Mesendoderm (in vitro differentiated cells): ENCODE results near the gene SUPT5H.

ENCODE experiments used
- DNase-seq: peaks from one replicate; pipeline ENCODE4 v3.0.0; 2013
- H2AK5ac ChIP-seq: 2 replicates; pipeline ENCODE4 v1.6.1; 2013; ENCODE audit warnings: low read length, inconsistent platforms
- H2BK120ac ChIP-seq: 2 replicates; pipeline ENCODE4 v1.6.1; 2013; ENCODE audit warnings: low read depth, mild to moderate bottlenecking, low read length, moderate library complexity, mixed read lengths
- H2BK15ac ChIP-seq: replicated peaks from 2 replicates; pipeline ENCODE4 v1.6.1; 2013; ENCODE audit warnings: low read depth, mild to moderate bottlenecking, moderate library complexity
- H2BK5ac ChIP-seq: 2 replicates; pipeline ENCODE4 v1.6.1; 2013; ENCODE audit warnings: low read length, inconsistent platforms
- H3K18ac ChIP-seq: 2 replicates; pipeline ENCODE4 v1.6.1; 2013; ENCODE audit warnings: mild to moderate bottlenecking, low read length, mixed read lengths
- H3K23ac ChIP-seq: one replicate; pipeline ENCODE4 v1.6.1; 2013; ENCODE audit warnings: low read length
- H3K27ac ChIP-seq: 2 replicates; pipeline ENCODE4 v1.5.1; 2013; ENCODE audit warnings: low read depth, mild to moderate bottlenecking, inconsistent platforms, low read length, moderate library complexity
- H3K27me3 ChIP-seq: 2 replicates; pipeline ENCODE4 v1.6.1; 2013; ENCODE audit warnings: low read length, control low read depth, mild to moderate bottlenecking, inconsistent platforms; ENCODE audit not compliant: insufficient read depth, poor library complexity
- H3K36me3 ChIP-seq: 2 replicates; pipeline ENCODE4 v1.6.1; 2013; ENCODE audit warnings: low read length, inconsistent platforms; ENCODE audit not compliant: control insufficient read depth, insufficient read depth
- H3K4ac ChIP-seq: one replicate; pipeline ENCODE4 v1.6.1; 2013; ENCODE audit warnings: low read depth, mild to moderate bottlenecking, low read length, moderate library complexity
- H3K4me1 ChIP-seq: 2 replicates; pipeline ENCODE4 v1.6.1; 2013; ENCODE audit warnings: low read depth, low read length, inconsistent platforms; ENCODE audit not compliant: control insufficient read depth
- H3K4me2 ChIP-seq: 2 replicates; pipeline ENCODE4 v1.6.1; 2013; ENCODE audit warnings: low read length
- H3K4me3 ChIP-seq: 2 replicates; pipeline ENCODE4 v1.5.1; 2013; ENCODE audit warnings: mild to moderate bottlenecking, low read length
- H3K56ac ChIP-seq: one replicate; pipeline ENCODE4 v1.6.1; 2013; ENCODE audit warnings: low read length
- H3K79me1 ChIP-seq: 2 replicates; pipeline ENCODE4 v1.6.1; 2013; ENCODE audit warnings: low read length, inconsistent platforms
- H3K79me2 ChIP-seq: 2 replicates; pipeline ENCODE4 v1.6.1; 2013; ENCODE audit warnings: mild to moderate bottlenecking, low read length; ENCODE audit not compliant: control insufficient read depth, insufficient read depth
- H3K9ac ChIP-seq: 2 replicates; pipeline ENCODE4 v1.6.1; 2013; ENCODE audit warnings: low read length, inconsistent platforms
- H4K5ac ChIP-seq: one replicate; pipeline ENCODE4 v1.6.1; 2013; ENCODE audit warnings: low read length
- H4K8ac ChIP-seq: one replicate; pipeline ENCODE4 v1.6.1; 2013; ENCODE audit warnings: low read depth, mild to moderate bottlenecking, control low read depth, low read length, moderate library complexity
- WGBS: extraction: QIAGEN DNeasy Blood & Tissue Kit; methylation state at CpG from one replicate; pipeline ENCODE4 v1.1.7; 2013; ENCODE audit warnings: low lambda C conversion rate, missing lambda C conversion rate; ENCODE audit not compliant: insufficient coverage; ENCODE audit errors: extremely low coverage; 5-methylcytosine and 5-hydroxymethylcytosine counted together

Gene SUPT5H

DNA sequence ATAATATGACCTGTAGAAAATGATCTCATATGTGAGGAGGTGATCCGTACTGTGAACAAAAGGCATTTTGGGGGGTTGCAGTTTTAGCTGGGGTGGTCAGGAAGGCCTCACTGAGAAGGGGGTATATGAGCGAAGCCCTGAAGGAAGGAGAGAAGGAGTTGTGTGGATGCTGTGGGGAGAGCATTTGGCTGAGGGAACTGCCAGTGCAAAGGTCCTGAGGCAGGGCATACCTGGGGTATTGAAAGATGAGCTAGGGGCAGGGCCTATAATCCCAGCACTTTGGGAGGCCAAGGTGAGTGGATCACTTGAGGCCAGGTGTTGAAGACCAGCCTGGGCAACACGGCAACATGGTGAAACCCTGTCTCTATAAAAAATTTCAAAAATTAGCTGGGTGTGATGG is 72.0 kb downstream of the SUPT5H start:
- DNase-seq = no peak
- Histone ChIP-seq H3K4me2 (no peak overlapping the region), H3K4me1 (no peaks in the 10 kb centered on the region), H3K9ac (no peak overlapping the region), H2AK5ac (no peak overlapping the region), H3K56ac (no peak overlapping the region), H3K23ac (no peak overlapping the region), H3K36me3 (no peaks in the 10 kb centered on the region), H2BK120ac (no peak overlapping the region), H3K4ac (no peak overlapping the region), H3K27ac (no peak overlapping the region), H2BK5ac (no peak overlapping the region), H4K5ac (no peak overlapping the region), H3K79me1 (peaks cover 5% of the 10 kb centered on the region), H3K18ac (no peak overlapping the region), H3K79me2 (no peaks in the 10 kb centered on the region), H3K27me3 (peaks cover 2% of the 10 kb centered on the region), H2BK15ac (no peak overlapping the region), H3K4me3 (no peak overlapping the region), H4K8ac (no peak overlapping the region)
- no CpG with 5 or more reads among the region's 3 CpGs for WGBS

- no peak overlapping the region for H4K8ac ChIP-seq
- H3K4ac ChIP-seq = no peak overlapping the region
- H3K56ac ChIP-seq = peak overlapping the region; percentile 75
- no peak overlapping the region for H2BK5ac ChIP-seq
- DNase-seq = peak; percentile 69
- H3K18ac ChIP-seq = no peak overlapping the region
- H3K23ac ChIP-seq = no peak overlapping the region
- H3K9ac ChIP-seq = peak overlapping the region; percentile 59
- no peaks in the 10 kb centered on the region for H3K79me2 ChIP-seq
- no peaks in the 10 kb centered on the region for H3K36me3 ChIP-seq
- no peaks in the 10 kb centered on the region for H3K4me1 ChIP-seq
- no CpG with 5 or more reads among the region's 5 CpGs for WGBS
- H3K4me2 ChIP-seq = peak overlapping the region; percentile 16
- no peak overlapping the region for H3K27ac ChIP-seq
- H2AK5ac ChIP-seq = no peak overlapping the region
- peaks cover 5% of the 10 kb centered on the region for H3K79me1 ChIP-seq
- H3K27me3 ChIP-seq = peaks cover 2% of the 10 kb centered on the region
- no peak overlapping the region for H2BK120ac ChIP-seq
- H4K5ac ChIP-seq = no peak overlapping the region
- H3K4me3 ChIP-seq = no peak overlapping the region
- no peak overlapping the region for H2BK15ac ChIP-seq
Measured at GRCh38 chr19:39518458-39518857, 73.1 kb downstream of the SUPT5H start.

GRCh38 chr19:39518975-39519374 is 73.6 kb downstream of the SUPT5H start:
- H3K18ac ChIP-seq = no peak overlapping the region
- WGBS = no CpG with 5 or more reads among the region's 9 CpGs
- H3K79me2 ChIP-seq = no peaks in the 10 kb centered on the region
- peak overlapping the region; percentile 47 for H3K4ac ChIP-seq
- no peak overlapping the region for H3K27ac ChIP-seq
- no peak overlapping the region for H4K8ac ChIP-seq
- peaks cover 1% of the 10 kb centered on the region for H3K27me3 ChIP-seq
- H2BK15ac ChIP-seq = no peak overlapping the region
- H4K5ac ChIP-seq = no peak overlapping the region
- H2BK120ac ChIP-seq = no peak overlapping the region
- H2AK5ac ChIP-seq = no peak overlapping the region
- peak overlapping the region; percentile 16 for H3K4me2 ChIP-seq
- no peaks in the 10 kb centered on the region for H3K4me1 ChIP-seq
- peak overlapping the region; percentile 75 for H3K56ac ChIP-seq
- H3K23ac ChIP-seq = no peak overlapping the region
- peaks cover 5% of the 10 kb centered on the region for H3K79me1 ChIP-seq
- no peak overlapping the region for H2BK5ac ChIP-seq
- H3K36me3 ChIP-seq = no peaks in the 10 kb centered on the region
- H3K9ac ChIP-seq = peak overlapping the region; percentile 59
- no peak for DNase-seq
- no peak overlapping the region for H3K4me3 ChIP-seq

- Histone ChIP-seq H2AK5ac (no peak overlapping the region), H3K36me3 (no peaks in the 10 kb centered on the region), H3K4me1 (no peaks in the 10 kb centered on the region), H3K23ac (no peak overlapping the region), H3K9ac (no peak overlapping the region), H3K4me2 (no peak overlapping the region), H2BK15ac (no peak overlapping the region), H3K4ac (no peak overlapping the region), H3K18ac (no peak overlapping the region), H4K5ac (no peak overlapping the region), H2BK120ac (no peak overlapping the region), H3K27ac (no peak overlapping the region), H3K79me2 (no peaks in the 10 kb centered on the region), H3K56ac (no peak overlapping the region), H3K79me1 (peaks cover 5% of the 10 kb centered on the region), H4K8ac (no peak overlapping the region), H3K27me3 (no peaks in the 10 kb centered on the region), H2BK5ac (no peak overlapping the region), H3K4me3 (no peak overlapping the region)
- no peak for DNase-seq
- no CpG with 5 or more reads among the region's 8 CpGs for WGBS
Measured at GRCh38 chr19:39520541-39521484, 75.4 kb downstream of the SUPT5H start.

GRCh38 chr19:39524495-39524894 is 79.1 kb downstream of the SUPT5H start:
- H3K4me2 ChIP-seq = no peak overlapping the region
- no peak overlapping the region for H3K4ac ChIP-seq
- DNase-seq = no peak
- H2BK120ac ChIP-seq = no peak overlapping the region
- H3K18ac ChIP-seq = no peak overlapping the region
- no peaks in the 10 kb centered on the region for H3K36me3 ChIP-seq
- no peak overlapping the region for H3K4me3 ChIP-seq
- no peaks in the 10 kb centered on the region for H3K4me1 ChIP-seq
- H2BK5ac ChIP-seq = no peak overlapping the region
- H3K56ac ChIP-seq = no peak overlapping the region
- no peak overlapping the region for H4K8ac ChIP-seq
- H3K9ac ChIP-seq = no peak overlapping the region
- H3K79me2 ChIP-seq = no peaks in the 10 kb centered on the region
- H3K23ac ChIP-seq = no peak overlapping the region
- H3K27ac ChIP-seq = no peak overlapping the region
- H4K5ac ChIP-seq = no peak overlapping the region
- H2BK15ac ChIP-seq = no peak overlapping the region
- no peaks in the 10 kb centered on the region for H3K27me3 ChIP-seq
- no CpG with 5 or more reads among the region's 8 CpGs for WGBS
- no peak overlapping the region for H2AK5ac ChIP-seq
- no peaks in the 10 kb centered on the region for H3K79me1 ChIP-seq
